ENCODE measurements around the gene CA11. TPM values are rescaled to one million over a fixed set of nuclear protein-coding genes. Genes with fewer than 3 reads are reported as not detected.
"Not testable (repeated sequence)": the region's sequence is repeated elsewhere in the genome, so short reads cannot be mapped to it uniquely, and the experiment has no call there.

CA11 gene
- polyA plus RNA-seq, 1 donor from 2014 or later, result 11.6 TPM

GRCh38 chr19:48632286-48632685 is 13.7 kb downstream of the CA11 start:
- Mint-ChIP-seq H3K27ac (peak overlapping the region in 2 of 3 donors; percentile 63 to 81), H3K4me3 (peak overlapping the region in 3 of 4 donors; percentile 27 to 77 (median 55))
- not testable (repeated sequence) for H3K27me3 Mint-ChIP-seq, H3K36me3 Mint-ChIP-seq, H3K4me1 Mint-ChIP-seq, H3K9me3 Mint-ChIP-seq

GRCh38 chr19:48631225-48631624 is 14.8 kb downstream of the CA11 start:
- no peak overlapping the region for H3K27ac Mint-ChIP-seq
- peaks cover 7% of the 10 kb centered on the region for H3K36me3 Mint-ChIP-seq
- peaks cover 10% of the 10 kb centered on the region in 3 donors for H3K4me1 Mint-ChIP-seq
- H3K4me3 Mint-ChIP-seq, result peak overlapping the region in 1 of 4 donors; percentile 52
- H3K9me3 Mint-ChIP-seq, result no peaks in the 10 kb centered on the region
- H3K27me3 Mint-ChIP-seq, result no peaks in the 10 kb centered on the region

- Mint-ChIP-seq H3K4me3 (no peak overlapping the region), H3K27ac (peak overlapping the region in 1 of 3 donors; percentile 53), H3K4me1 (peaks cover 10% of the 10 kb centered on the region in 3 donors), H3K36me3 (peaks cover 7% of the 10 kb centered on the region), H3K9me3 (no peaks in the 10 kb centered on the region), H3K27me3 (no peaks in the 10 kb centered on the region)
These were observed 15.5 kb downstream of the CA11 start for GRCh38 chr19:48630296-48631063.

- no peaks in the 10 kb centered on the region for H3K9me3 Mint-ChIP-seq
- peaks cover 7 to 14% (median 10%) of the 10 kb centered on the region in 3 donors for H3K4me1 Mint-ChIP-seq
These were observed 16.2 kb downstream of the CA11 start for GRCh38 chr19:48629599-48630295.

GRCh38 chr19:48629297-48629598 is 16.7 kb downstream of the CA11 start:
- H3K27me3 Mint-ChIP-seq, result no peaks in the 10 kb centered on the region
- peaks cover 7 to 12% (median 9%) of the 10 kb centered on the region in 3 donors for H3K4me1 Mint-ChIP-seq
- H3K27ac Mint-ChIP-seq, result no peak overlapping the region
- no peak overlapping the region for H3K4me3 Mint-ChIP-seq
- peaks cover 6% of the 10 kb centered on the region for H3K36me3 Mint-ChIP-seq
- H3K9me3 Mint-ChIP-seq, result no peaks in the 10 kb centered on the region

More at GRCh38 chr19:48629599-48630295, 16.2 kb downstream of the CA11 start:
- no peaks in the 10 kb centered on the region for H3K27me3 Mint-ChIP-seq
- peaks cover 7% of the 10 kb centered on the region for H3K36me3 Mint-ChIP-seq
- H3K27ac Mint-ChIP-seq, result no peak overlapping the region
- H3K4me3 Mint-ChIP-seq, result peak overlapping the region in 1 of 4 donors; percentile 70

GRCh38 chr19:48628486-48629296 is 17.3 kb downstream of the CA11 start:
- H3K36me3 Mint-ChIP-seq, result peaks cover 5% of the 10 kb centered on the region
- H3K4me1 Mint-ChIP-seq, result peaks cover 7 to 14% (median 12%) of the 10 kb centered on the region in 3 donors
- H3K27ac Mint-ChIP-seq, result peak overlapping the region in 1 of 3 donors; percentile 86
- no peaks in the 10 kb centered on the region for H3K27me3 Mint-ChIP-seq
- H3K9me3 Mint-ChIP-seq, result no peaks in the 10 kb centered on the region
- no peak overlapping the region for H3K4me3 Mint-ChIP-seq

- Mint-ChIP-seq H3K36me3 (peaks cover 5% of the 10 kb centered on the region), H3K4me1 (peaks cover 10 to 20% (median 14%) of the 10 kb centered on the region in 3 donors), H3K27ac (no peak overlapping the region), H3K9me3 (no peaks in the 10 kb centered on the region), H3K4me3 (no peak overlapping the region), H3K27me3 (no peaks in the 10 kb centered on the region)
These were observed 18.1 kb downstream of the CA11 start for GRCh38 chr19:48627865-48628314.

- Mint-ChIP-seq H3K27ac (no peak overlapping the region), H3K36me3 (peaks cover 5% of the 10 kb centered on the region), H3K27me3 (no peaks in the 10 kb centered on the region), H3K4me3 (no peak overlapping the region), H3K9me3 (no peaks in the 10 kb centered on the region), H3K4me1 (peaks cover 12 to 17% (median 12%) of the 10 kb centered on the region in 3 donors)
These were observed 18.7 kb downstream of the CA11 start for GRCh38 chr19:48627201-48627864.

GRCh38 chr19:48625891-48626327 is 20.1 kb downstream of the CA11 start:
- H3K27ac Mint-ChIP-seq, result peak overlapping the region in 1 of 3 donors; percentile 69
- peaks cover 11 to 19% (median 14%) of the 10 kb centered on the region in 3 donors for H3K4me1 Mint-ChIP-seq
- H3K27me3 Mint-ChIP-seq, result no peaks in the 10 kb centered on the region
- H3K36me3 Mint-ChIP-seq, result peaks cover 5% of the 10 kb centered on the region
- no peak overlapping the region for H3K4me3 Mint-ChIP-seq
- no peaks in the 10 kb centered on the region for H3K9me3 Mint-ChIP-seq

- H3K4me3 Mint-ChIP-seq, result peak overlapping the region in 3 of 4 donors; percentile 84 to 95 (median 91)
- no peaks in the 10 kb centered on the region for H3K27me3 Mint-ChIP-seq
- H3K36me3 Mint-ChIP-seq, result peaks cover 1% of the 10 kb centered on the region
- peak overlapping the region; percentile 18 to 91 (median 27) for H3K27ac Mint-ChIP-seq
- peaks cover 11 to 19% (median 16%) of the 10 kb centered on the region in 3 donors for H3K4me1 Mint-ChIP-seq
- H3K9me3 Mint-ChIP-seq, result no peaks in the 10 kb centered on the region
These were observed 20.9 kb downstream of the CA11 start for GRCh38 chr19:48624791-48625723.

- peak overlapping the region; percentile 78 to 95 (median 88) for H3K4me3 Mint-ChIP-seq
These were observed 21.9 kb downstream of the CA11 start for GRCh38 chr19:48624067-48624594.

GRCh38 chr19:48623556-48624066 is 22.4 kb downstream of the CA11 start:
- Mint-ChIP-seq H3K4me3 (peak overlapping the region; percentile 78 to 95 (median 88)), H3K27me3 (no peaks in the 10 kb centered on the region), H3K27ac (peak overlapping the region; percentile 91 to 96 (median 93)), H3K36me3 (peaks cover 1% of the 10 kb centered on the region), H3K4me1 (peaks cover 22 to 24% (median 22%) of the 10 kb centered on the region in 3 donors), H3K9me3 (no peaks in the 10 kb centered on the region)

More at GRCh38 chr19:48624067-48624594, 21.9 kb downstream of the CA11 start:
- Mint-ChIP-seq H3K4me1 (peaks cover 19 to 23% (median 20%) of the 10 kb centered on the region in 3 donors), H3K9me3 (no peaks in the 10 kb centered on the region), H3K27me3 (no peaks in the 10 kb centered on the region), H3K36me3 (no peaks in the 10 kb centered on the region), H3K27ac (peak overlapping the region; percentile 91 to 96 (median 93))
